GM20431 (cell line): ENCODE data around the gene CDKN2B-AS1.
"Not testable (repeated sequence)": the region's sequence is repeated elsewhere in the genome, so short reads cannot be mapped to it uniquely, and the experiment has no call there.

Experiments used
- in situ Hi-C: fragments of 300-500 bp; cut with MseI, MboI; formaldehyde crosslinking; loops from one replicate; pipeline ENCODE4 v1.15.0; 2020; ENCODE audit warnings: low sequenced_read_pairs; ENCODE audit not compliant: unreplicated experiment

The CDKN2B-AS1 gene

DNA sequence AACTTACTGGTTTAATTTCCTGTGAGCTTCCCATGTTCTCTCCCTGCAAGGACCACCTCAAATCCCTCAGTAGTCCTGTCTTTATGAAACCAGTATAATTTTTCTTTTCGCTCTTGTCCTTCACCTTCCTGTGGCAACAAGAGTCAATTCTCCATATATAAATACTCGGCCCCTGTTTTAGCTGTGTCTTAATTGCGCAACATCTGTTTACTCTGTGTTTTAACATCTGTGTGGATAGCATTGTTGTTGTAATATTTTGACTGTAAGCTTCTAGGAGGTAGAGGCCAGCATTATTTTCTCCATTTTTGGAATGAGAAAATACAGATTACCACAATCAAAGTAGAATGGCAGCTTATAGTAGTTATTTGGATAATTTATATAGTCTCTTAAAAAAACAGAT is 44.7 kb downstream of the CDKN2B-AS1 start:
- in situ Hi-C loops = loop anchor here (25.0 kb wide), 1 partner anchor 227 kb away; the partner anchor contains the start of gene MTAP

DNA sequence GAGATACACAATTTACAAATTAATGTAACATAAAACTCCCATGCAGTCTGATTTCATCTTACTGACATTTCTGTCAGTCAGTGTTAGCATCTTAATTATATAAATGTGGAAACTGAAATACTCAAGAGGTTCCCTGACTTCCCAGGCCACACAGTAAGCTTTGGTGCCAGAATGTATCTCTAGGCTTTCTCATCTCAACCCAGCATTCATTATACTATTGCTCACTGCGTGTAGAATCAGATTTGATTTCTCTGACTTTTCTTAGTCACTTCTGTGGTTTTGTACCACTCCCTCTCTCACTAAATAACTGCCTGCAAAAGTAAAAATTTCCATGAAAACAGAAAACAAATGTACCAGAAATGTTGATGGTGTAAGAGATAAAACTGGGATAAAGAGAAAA is 46.2 kb downstream of the CDKN2B-AS1 start:
- in situ Hi-C loops = loop anchor here (25.0 kb wide), 1 partner anchor 228 kb away; the partner anchor contains the start of gene MTAP

DNA sequence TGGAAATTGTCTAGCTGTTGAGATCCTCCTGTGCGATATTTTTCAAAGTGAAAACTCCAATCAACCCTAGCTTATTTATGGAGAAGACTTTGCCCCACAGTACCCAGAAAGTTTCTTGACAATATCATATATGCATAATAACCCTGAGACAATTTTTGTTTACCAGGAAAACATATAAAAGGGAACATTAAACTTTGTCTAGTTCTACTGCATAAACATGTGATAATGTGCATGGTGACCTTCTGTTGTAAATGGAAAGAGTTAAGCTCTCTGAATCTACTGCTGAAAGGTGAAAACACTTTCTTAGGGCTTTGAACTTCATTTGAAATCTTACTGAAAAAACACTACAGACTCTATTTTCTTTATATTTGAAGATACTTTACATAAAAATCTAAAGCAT is 46.8 kb downstream of the CDKN2B-AS1 start:
- in situ Hi-C loops = loop anchor here (25.0 kb wide), 1 partner anchor 229 kb away; the partner anchor contains the start of gene MTAP

DNA sequence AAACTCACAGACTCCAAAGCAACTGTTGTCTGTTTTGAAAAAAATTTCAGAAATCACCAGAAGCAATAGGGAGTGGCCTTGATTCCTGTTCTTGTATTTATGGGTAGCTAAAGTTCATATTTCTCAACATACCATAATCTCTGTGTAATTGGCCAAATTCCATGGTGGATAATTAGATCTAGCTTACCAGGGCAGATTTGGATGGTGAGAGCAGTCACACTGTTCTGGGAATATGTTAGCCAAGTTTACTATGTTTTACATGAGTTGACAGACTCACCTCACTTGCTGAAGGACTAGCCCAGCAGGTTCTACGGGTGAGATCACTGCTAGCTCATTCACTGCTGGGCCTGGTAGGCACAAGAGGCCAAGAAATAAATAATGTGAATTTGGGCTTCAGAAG is 47.2 kb downstream of the CDKN2B-AS1 start:
- in situ Hi-C loops = loop anchor here (25.0 kb wide), 1 partner anchor 229 kb away; the partner anchor contains the start of gene MTAP

DNA sequence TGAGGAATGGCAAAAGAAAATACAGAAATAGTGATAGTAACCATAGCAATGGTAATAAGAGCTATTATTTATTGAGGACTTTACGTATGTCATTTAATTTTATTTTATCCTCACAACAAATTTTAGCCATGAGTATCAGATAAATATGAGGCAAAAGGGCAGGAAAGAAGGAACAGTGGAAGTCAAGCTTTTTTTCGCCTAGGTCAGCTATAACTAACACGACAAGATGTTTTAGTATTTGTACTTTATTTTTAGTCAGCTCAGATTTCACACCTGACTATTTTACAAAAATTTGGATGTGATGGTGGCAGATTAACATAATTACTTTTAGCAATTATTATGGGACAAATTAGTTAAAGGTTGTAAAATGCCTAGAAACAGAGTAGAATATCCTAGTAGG is 49.3 kb downstream of the CDKN2B-AS1 start:
- in situ Hi-C loops = loop anchor here (25.0 kb wide), 1 partner anchor 232 kb away; the partner anchor contains the start of gene MTAP

DNA sequence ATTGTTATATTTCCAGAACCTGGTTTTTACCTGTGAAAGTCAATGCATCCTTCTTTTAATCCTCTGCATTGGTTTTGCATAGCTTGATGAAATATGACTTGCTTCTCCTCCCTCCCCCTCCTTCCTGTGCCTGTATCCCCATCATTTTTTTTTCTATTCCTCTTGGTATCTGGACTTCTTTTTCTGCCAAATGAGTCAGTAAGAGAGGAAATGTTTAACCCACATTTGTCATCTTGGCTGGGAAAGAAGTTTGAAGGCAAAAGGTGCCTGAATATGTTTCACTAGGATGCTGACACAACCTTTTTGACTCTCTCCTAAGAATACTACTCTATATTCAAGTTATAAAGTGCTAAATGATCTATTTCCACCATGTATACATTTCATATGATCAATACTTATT is 50.0 kb downstream of the CDKN2B-AS1 start:
- in situ Hi-C loops = loop anchor here (25.0 kb wide), 1 partner anchor 232 kb away; the partner anchor contains the start of gene MTAP

DNA sequence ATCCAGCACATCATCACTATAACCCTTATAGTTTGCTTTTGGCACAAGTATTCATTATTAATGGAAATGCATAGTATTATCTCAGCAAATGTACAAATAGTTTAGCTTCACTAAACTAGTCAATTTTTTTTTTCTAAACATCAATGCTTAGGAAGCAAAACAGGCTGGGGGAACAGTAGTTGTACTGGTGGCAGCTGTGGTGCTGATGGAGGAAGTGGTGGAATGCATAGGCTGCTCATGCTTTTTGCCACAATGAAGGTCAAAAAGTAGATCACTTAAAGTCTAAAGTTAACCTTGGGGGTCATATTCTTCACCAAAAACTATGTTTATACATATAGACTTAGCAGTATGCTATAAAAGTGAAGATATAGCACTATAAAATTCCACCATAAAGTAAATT is 50.8 kb downstream of the CDKN2B-AS1 start:
- in situ Hi-C loops = loop anchor here (25.0 kb wide), 1 partner anchor 233 kb away; the partner anchor contains the start of gene MTAP

DNA sequence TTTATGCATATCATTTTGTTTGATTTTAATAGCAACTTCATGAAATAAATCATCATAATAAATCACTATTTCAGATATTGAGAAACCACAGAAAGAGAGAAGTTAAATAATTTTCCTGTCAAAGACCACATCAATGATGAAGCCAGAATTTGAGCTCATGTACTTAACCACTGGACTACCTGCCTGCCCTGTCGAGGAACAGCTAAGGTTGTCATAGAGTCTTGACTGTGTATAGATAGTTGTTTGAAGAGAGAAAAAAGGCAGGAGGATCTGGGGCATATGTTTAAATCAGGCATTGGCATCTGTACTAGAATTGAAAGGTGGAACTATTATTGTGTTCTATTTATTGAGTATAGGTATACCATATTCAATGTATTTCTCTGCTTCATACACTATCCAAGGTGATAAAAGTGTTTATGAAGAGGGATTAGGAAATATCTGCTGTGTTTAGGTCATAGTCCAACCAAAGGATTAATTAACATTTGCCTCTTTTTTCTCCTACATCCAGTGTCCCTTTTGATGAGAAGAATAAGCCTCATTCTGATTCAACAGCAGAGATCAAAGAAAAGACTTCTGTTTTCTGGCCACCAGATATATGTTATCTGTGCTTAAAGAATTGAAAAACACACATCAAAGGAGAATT is 51.8 kb downstream of the CDKN2B-AS1 start:
- in situ Hi-C loops = loop anchor here (25.0 kb wide), 1 partner anchor 234 kb away; the partner anchor contains the start of gene MTAP

DNA sequence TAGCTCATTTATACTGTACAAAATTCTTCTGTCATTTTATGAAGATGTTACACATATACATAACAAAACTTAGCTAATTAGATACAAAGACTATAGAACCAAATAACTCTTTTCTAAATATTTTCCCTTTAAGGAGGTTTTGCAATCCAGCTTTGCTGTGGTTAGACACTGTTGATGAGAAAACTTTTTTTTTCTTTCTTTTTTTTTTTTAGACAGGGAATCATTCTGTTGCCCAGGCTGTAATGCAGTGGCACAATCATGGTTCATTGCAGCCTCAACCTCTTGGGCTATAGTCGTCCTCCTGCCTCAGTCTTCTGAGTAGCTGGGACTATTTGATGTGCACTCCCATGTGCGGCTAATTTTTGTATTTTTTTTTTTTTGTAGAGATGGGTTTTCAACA is 53.0 kb downstream of the CDKN2B-AS1 start:
- in situ Hi-C loops = loop anchor here (25.0 kb wide), 1 partner anchor 235 kb away; the partner anchor contains the start of gene MTAP

DNA sequence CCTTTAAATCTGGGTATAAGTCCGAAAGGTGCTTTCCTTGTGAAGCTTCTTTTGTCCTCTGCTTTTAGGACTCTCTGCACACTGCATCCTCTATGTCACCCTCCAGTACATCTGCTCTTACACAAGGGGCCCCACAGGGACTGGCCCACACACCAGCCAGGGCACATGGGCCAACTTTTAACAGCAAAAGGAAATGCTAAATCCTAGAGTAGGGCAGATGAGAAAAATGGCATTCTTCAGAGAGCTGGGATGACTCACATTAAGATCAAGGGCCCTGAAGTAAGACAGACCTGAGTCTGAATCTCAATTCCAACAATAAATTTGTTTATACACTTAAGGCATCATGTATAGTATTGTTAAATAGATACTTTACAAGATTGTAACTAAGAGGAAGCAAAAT is 54.8 kb downstream of the CDKN2B-AS1 start:
- in situ Hi-C loops = loop anchor here (25.0 kb wide), 1 partner anchor 237 kb away; the partner anchor contains the start of gene MTAP

DNA sequence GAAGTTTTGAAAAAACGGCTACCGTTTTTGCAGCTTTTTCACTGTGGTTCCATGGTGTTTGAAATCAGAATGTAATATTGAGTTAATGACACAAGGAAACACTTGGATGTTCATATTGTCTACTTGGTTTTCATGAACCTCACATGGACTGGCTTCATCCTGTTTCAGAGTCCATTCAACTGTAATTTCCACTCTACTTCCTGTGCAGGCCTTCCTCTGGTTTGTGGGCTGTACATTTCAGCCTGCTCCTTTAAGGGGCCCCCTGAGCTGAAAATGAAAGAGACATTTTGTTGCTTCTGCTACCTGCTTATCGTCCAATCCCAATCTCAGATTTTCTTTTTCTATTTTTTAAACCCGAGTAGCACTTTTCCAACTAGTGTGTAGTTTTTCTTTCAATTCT is 56.3 kb downstream of the CDKN2B-AS1 start:
- in situ Hi-C loops = no loop called here

DNA sequence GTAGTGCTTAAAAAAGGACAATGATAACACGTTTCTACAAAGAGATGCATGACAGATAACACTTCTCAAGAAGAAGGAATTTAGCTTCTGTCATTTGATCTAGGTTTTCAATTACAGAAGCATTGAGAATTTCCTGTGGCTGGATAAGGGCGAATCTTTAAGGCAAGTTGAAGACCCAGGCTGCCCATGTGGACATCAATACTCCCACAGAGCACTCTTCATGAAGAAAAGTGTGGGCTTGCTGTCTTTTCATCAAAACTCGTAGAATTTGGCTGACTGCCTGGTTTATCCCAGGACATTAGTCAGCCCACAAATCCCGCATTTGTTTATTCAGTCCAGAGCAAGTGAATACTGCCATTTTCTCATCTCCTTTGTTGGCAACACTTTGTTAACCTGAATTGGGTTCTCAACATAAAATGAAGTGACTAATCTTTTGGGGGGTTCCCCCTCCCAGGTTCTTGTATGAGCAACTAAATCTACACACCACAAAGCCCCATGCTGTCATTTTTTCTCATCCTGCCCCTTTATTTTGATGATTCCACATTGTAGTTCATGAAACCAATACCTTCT is 57.9 kb downstream of the CDKN2B-AS1 start:
- in situ Hi-C loops = no loop called here

DNA sequence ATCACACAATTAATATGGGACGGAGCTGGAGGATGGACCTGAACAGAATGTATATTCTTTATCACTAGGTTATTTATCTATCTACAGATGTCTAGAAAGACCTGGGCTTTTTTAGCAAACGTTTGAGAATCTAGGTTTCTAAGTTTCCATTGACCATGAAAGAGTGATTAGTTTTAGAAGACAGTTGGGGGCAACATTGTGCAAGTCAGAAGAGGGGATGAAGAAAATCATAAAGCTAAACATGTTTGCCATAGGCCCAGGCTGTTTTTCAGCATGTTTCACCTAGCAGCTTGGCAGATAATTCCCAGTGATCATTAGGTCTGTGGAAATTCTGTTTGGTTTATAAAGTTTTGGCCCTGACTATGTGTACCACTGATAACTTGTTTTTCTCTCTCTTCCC is 58.6 kb downstream of the CDKN2B-AS1 start:
- in situ Hi-C loops = no loop called here

DNA sequence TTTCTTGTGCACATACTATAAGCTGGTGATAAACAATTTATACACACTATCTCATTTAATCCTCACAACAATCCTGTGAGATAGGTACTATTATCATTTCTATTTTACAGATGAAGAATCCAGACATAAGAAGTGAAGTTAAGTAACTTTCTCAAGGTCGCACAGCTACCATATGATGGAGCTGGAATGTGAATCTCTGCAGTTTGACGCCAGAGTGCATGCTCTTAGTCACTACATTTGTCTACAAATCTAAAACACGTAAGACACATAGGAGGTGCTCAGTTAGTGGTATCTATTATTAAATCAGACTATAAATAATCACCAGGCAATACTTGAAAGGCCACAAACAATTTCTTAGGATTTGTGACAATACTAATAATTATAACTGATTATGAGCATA is 59.5 kb downstream of the CDKN2B-AS1 start:
- in situ Hi-C loops = no loop called here

DNA sequence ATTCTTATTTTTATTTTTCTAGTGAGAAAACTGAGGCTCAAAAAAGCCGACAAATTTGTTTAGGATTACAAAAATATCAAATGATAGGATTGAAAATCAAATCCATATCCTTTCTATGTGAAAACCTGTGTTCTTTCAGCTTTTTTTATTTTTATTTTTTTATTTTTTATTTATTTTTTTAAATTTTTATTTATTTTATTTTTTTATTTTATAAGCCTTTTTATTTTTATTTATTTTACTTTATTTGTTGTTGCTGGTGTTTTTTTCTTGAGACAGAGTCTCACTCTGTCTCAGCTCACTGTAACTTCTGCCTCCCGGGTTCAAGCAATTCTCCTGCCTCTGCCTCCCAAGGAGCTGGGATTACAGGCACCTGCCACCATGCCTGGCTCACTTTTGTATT is 59.9 kb downstream of the CDKN2B-AS1 start:
- in situ Hi-C loops = no loop called here

DNA sequence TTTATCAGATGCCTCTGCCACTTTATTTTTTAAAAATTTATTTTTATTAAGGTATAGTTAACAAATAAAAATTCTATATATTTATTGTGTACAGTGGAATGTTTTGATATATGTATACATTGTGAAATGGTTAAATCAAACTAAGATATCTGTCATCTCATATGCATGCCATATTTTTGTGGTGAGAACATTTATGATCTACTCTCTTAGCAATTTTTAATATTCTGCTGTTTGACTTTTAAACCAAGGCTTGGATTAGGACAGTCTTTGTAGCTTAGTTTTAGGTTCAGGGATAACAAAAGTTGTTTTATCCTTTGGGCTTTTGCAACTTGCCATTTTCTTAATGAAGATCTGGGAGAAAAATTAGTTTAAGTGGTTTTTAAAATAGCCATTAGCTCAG is 60.5 kb downstream of the CDKN2B-AS1 start:
- in situ Hi-C loops = no loop called here

DNA sequence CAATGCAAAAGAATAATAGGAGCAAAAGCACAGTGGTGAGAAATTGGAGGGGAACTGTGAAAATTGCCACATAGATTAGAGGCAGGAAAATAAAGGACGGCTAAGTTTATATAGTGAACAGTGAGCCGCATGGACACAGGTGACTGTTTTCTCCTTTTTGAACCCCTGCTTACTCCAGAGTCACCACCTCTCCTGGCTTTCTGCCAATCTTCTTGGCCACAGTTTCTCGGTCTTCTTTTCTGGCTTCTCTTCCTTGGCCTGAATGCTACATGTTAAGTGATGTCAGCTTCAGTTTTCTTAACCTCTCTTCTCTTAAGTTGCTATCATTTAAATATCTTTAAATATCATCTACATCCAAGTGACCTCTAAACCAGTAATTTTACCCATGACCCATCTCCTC is 61.8 kb downstream of the CDKN2B-AS1 start:
- in situ Hi-C loops = no loop called here

DNA sequence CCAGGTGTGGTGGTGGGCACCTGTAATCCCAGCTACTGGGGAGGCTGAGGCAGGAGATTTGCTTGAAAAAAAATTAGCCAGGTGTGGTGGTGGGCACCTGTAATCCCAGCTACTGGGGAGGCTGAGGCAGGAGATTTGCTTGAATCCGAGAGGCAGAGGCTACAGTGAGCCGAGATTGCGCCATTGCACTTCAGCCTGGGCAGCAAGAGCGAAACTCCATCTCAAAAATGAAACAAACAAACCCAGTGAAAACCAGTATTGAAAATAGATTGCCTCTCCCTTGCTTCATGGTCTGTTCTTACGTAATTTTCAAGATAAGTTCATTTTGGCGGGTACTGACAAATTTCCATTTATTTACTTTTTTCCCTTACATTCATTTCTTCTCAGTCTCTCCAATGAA is 63.4 kb downstream of the CDKN2B-AS1 start:
- in situ Hi-C loops = not testable (repeated sequence)

DNA sequence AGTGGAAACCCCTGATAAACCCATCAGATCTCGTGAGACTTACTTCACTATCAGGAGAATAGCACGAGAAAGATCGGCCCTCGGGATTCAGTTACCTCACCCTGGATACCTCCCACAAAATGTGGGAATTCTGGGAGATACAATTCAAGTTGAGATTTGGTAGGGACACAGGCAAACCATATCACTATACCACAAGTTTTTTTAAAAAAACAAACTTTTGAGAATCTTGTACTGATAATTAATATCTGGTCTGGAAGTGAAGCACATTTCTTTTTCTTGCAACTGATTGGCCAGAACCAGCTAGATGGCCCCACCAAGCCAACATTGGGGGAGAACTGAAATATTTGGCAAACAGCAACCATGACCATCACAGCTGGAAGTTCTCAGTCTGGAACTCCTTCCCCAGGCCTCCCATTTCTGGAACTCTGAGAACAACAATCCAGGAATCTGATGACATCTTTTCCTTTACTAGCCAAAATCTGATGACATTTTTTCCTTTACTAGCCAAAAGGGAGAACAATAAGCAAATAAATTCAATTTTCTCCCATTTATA is 66.3 kb downstream of the CDKN2B-AS1 start:
- in situ Hi-C loops = no loop called here

DNA sequence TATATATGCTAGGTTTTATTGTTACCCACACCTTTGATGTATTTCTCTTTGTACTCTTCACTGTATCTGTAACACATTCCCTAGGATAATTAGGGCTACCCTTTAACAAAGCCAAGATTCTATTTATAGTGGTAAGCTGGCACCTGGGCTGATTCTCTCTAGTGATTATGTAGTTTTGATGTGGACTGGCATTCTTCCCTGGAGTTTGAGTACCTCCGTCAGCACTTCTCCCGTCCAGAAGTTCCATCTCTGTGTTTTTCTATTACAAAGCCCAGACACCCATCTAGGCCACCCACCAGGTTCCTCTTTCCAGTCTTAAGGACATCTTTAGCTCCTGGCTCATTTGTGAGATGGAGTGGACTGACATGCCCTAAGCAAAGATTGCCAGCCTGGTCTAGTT is 70.4 kb downstream of the CDKN2B-AS1 start:
- in situ Hi-C loops = no loop called here
